Stimulated activated CD4-positive, alpha-beta T cell treated with anti-CD3 and anti-CD28 coated beads, Interleukin-4, amount 100 ng/mL, for 48 hours (primary cell): Measurements from ENCODE around the gene EIF4EBP2.

Source experiments
- DNase-seq, 2 donors: peaks; one replicate each; pipeline ENCODE4 v3.0.0-alpha.2; 2020; ENCODE audit warnings: low read depth in 2 of 2

Gene EIF4EBP2, protein sequence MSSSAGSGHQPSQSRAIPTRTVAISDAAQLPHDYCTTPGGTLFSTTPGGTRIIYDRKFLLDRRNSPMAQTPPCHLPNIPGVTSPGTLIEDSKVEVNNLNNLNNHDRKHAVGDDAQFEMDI

DNA sequence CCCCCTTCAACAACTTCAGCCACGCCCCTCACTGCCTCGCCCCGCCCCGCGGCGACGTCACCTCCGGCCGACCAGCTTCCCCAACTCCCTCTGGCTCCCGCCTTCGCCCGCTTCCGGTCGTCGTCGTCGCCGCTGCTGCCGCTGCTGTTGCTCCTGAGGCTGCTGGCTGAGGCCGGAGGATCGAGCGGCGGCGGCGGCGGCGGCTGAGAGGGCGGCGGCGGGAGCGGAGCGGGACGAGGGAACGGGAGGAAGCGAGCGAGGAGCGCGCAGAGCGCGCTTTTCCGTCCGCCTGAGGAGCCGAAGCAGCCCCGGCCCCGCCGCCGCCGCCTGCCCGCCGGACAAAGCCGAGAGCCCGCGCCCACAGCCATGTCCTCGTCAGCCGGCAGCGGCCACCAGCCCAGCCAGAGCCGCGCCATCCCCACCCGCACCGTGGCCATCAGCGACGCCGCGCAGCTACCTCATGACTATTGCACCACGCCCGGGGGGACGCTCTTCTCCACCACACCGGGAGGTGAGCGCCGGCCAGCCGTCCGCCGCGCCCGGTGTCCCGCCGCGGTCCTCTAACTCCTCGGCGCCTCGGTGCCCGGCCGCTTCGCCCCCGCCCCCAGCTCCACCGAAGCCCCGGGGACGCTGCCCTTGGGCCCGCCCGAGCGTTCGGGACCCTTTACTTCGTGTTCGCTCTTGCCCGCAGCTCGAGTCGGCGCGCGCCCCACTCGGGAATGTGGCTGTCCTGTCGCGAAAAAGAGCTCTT, at the start of gene EIF4EBP2:
Gene EIF4EBP2, plus strand, starts transcription at position 110 of the 751 bp plus-strand sequence. Its CDS starts 257 bp downstream, at position 367.
- peak; percentile 98 to 100 for DNase-seq

DNA sequence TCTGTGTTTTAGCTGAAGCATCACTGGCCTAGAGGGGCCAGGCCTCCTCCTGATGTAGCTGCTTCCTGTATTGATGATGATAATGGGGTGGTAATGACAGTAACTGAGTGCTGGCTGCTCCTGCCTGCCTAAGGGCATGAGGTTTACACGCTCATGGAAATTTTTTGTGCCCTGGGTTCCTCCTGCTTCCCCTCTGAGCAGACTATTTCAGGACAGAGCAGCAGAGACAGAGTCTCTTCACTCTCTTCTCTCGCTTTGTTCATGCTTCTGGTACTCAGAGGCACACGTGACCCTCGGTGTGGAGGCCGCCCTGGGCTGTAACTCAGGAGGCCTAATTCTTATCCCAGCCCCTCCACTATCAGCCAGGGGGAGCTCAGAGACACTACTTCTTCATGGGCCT, 49.4 kb upstream of the EIF4EBP2 start:
- DNase-seq: no peak

DNA sequence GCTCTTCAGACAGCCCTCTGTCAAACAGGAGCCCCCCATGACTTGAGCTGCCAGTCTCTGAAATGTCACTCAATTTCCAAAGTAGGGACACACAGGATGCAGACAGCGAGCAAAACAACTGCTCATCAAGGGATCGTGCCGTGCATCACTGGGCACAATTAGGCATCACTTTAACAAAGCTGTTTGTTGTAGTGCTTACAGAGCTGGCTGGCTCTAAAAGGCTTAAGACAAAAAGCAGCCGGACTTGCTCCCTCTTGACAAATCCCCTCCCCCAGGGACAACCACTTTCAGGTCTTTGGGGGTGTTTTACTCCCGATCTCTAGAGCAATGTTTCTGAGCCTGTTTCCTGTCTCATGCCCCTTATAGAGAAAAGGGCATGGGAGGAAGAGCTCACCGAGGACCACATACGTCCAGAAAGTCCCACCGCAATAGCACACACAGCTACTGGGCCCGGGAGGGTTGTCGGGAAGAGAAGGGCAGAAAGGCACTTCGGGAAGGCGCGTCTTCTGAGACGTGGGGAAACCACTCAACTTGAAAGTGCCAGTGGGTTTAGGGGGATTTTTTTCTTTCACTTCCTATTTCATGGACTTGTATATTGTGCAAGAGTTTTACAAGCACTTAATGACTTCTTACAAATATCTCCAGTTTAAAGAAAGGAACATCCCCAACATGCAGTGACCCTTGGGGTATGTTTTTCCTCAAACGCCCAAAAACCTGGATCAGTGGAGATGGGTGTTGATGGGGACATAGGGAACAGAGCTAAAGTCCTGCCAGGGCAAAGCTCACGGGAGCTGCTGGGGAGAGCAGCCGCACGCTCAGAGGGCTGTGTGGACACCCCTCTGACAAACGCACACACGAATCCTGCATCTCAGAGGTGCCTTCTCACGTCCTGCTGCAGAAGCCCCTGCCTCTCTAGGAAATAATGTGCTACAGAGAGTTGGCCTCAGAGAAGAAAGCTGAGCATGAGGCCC, 48.6 kb upstream of the EIF4EBP2 start:
- no peak for DNase-seq

DNA sequence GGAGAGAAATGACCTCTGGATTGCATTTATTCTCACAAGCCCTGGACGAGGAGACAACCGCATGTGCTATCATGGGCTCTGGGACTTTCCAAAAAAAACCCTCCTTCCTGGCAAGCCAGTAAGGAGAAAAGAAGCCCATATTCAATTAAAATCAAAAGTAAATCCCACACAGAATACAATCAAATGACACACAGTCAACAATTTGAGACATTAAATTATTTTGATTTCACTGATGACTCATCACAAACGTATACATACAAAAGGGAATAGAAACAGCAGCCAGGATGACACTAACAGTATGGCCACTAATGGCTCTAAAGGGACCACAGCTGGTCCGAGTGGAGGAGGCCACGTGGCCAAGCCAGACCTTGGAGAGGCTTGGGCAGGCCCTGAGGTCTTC, 46.4 kb upstream of the EIF4EBP2 start:
- DNase-seq: no peak

DNA sequence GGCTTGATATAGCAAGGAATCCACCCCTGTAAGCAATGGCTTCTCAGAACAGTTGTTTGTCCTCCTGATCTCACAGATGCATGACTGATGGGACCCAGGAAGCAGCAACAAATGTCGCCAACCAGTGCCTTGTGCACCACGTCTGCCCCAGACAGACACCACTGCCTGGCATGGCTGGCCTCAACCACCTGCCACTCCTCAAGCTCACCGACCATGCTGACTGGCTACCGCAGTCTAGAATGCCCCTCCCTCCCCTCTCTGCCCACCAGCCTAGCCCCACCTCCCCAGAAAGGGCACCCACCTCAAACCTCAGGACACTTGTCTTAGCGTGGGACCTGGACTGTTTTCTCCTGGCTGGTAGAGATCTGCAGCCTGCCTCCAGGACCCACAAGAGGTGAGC, 45.5 kb upstream of the EIF4EBP2 start:
- no peak for DNase-seq

DNA sequence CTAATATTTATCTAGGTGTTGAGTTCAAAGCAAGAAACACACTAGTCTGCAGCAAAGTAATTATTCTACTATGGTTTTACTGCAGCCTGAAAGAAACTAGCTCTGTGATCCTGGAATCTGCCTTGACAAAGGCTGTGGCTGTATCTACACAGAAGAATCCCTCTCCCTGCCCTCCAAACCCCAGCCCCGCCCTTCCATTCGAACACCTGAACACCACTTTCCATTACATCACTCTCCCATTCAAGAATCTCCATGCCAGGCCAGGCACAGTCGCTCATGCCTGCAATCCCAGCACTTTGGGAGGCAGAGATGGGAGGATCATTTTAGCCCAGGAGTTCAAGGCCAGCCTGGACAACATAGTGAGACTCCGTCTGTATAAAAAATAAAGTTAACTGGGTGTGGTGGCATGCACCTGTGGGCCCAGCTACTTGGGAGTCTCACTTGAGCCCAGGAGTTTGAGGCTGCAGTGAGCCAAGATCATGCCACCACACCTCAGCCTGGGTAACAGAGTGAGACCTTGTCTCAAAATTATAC, 44.9 kb upstream of the EIF4EBP2 start:
- DNase-seq: no peak

DNA sequence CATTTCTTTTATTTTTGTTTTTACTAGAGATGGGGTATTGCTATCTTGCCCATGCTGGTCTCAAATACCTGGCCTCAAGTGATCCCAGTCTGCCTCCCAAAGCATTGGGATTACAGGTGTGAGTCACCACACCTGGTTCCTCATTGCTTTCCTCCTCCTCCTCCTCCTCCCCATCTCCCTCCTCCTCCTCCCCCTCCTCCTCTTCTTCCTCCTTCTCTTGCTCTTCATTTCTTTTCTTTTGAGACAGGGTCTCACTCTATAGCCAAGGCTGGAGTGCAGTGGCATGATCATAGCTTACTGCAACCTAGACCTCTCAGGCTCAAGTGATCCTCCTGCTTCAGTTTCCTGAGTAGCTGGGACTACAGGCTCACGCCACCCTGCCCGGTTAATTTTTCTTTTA, 43.7 kb upstream of the EIF4EBP2 start:
- DNase-seq: no peak

DNA sequence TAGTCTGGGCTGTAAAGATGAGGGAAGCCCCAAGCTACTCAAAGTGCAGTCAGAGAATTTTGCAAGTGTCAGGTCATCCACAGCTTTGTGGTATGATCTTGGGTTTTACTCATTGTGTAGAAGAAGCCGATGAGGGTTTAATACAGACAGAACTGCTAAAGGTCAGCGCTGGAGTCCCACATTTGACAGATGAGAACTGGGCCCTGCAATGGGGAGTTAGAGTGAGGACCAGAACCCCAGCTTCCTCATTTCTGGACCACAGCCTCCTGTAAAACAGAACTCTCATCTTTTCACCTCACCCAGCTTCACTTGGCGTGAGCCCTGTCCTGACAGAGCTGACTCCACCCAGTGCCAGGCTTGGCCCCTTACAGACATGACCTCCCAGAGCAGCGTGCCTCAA, 41.6 kb upstream of the EIF4EBP2 start:
- no peak for DNase-seq

DNA sequence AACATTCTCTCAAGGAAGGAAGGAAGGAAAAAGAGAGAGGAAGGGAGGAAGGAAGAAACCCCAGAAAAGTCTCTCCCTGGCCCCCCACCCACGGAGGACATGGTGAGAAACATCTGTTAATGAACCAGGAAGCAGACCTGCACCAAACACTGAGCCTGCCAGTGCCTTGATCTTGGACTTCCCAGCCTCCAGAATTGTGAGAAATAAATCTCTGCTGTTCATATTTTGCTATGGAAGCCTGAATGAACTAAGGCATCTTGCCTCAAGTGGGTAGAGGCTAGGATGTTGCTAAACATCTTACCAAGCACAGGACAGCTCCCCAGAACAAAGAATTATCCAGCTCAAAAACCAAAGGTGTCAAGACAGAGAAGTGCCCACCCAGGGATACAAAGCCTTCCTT, 40.7 kb upstream of the EIF4EBP2 start:
- DNase-seq: no peak

DNA sequence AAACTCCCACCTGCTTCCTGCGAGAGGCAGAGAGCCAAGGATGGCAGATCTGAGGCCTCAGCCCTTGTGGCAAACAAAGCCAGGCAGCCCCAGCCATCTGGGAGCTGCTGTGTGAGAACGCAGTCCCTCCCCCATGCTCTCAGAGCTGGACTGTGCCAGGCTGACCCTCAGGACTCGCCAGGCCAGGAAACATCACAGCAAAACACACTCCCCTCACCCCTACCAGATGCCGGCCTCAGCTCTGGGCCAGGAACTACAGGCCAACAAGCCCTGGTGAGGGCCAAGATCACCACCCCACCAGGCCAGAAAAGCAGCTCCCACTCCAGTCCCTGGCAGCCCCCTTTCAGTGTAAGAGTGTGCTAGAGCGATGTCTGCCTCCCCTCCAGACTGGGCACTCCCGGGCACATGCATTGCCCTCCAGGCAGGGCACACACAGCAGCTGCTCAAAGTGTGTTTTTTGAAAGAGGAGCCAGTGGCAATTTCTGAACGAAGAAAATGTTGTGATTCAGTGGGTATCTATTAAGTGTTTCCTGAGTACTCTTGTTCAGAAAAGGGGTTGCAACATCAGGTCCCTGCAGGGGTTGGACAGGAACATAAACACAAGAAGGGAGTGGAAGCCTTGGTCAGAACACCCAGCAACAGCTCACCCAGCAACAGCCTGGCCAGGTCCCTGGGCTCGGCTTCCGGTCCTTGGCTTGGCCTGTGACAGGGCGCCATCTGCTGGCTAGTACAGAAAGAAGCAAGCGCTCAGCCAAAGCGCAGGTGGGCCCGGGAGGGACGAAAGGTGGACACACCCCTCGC, 39.8 kb upstream of the EIF4EBP2 start:
- peak; percentile 76 to 79 for DNase-seq

DNA sequence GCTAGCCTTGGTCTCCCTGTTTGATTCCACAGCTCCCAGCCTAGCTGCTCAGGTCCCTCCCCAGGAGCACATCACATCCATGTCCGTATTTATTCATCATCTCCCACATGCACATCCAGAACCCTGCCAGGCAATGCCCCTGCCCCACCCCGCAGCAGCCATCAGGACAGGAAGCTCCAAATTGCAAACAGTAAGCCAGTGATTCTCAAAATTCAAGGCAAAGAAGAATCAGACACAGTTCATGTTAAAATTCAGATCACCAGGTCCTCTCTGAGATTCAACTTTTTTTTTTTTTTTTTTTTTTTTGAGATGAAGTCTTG, 39.2 kb upstream of the EIF4EBP2 start:
- no peak for DNase-seq

DNA sequence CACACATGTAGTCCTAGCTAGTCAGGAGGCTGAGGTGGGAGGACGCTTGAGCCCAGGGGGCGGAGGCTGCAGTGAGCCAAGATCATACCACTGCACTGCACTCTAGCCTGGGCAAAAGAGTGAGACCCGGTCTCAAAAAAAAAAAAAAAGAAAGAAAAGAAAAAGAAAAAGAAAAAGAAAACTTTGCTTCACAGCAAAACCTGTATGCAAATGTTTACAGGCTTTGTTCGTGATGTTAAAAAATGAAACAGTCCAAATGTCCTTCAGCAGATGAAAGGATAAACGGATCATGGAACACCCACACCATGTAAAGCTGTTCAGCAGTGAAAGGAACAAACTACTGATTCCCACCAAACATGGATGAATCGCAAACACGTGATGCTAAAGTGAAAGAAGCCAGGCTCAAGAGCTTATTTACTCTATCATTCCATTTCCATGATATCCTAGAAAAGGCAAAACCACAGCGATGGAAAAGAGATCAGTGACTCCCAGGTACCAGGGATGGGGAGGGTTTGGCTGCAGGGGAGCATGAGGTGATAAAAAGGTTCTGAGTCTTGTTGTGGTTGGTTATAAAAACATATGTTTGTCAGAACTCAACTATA, 36.6 kb upstream of the EIF4EBP2 start:
- DNase-seq: no peak

DNA sequence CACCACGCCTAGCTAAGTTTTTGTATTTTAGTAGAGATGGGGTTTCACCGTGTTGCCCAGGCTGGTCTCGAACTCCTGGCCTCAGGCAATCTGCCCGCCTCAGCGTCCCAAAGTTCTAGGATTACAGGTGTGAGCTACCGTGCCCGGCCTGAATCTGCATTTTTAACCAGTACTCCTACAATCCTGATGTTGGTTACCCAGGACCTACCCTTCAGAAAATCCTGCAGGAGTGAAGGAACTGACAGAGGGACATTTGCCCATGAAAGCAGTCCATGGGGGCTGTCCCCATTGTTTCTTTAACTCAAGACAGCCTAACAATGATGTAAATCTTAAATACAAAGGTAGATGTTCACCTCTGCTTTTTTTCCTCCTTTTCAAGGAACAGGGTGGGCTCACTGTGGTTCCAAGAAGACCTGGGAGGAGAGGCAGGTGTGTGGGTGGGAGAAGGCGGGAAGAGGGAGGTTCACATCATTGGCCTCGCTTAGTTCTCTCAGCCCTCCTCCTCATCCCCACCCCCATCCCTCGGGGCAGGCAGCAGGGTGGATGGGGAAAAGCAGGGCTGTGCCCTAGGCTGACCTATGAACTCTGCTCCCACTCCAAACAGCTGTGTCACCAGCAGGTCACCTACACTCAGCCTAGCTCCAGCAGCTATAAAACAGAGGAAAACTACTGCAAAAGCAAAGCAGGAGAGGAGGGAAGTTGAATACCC, 35.0 kb upstream of the EIF4EBP2 start:
- DNase-seq: no peak

DNA sequence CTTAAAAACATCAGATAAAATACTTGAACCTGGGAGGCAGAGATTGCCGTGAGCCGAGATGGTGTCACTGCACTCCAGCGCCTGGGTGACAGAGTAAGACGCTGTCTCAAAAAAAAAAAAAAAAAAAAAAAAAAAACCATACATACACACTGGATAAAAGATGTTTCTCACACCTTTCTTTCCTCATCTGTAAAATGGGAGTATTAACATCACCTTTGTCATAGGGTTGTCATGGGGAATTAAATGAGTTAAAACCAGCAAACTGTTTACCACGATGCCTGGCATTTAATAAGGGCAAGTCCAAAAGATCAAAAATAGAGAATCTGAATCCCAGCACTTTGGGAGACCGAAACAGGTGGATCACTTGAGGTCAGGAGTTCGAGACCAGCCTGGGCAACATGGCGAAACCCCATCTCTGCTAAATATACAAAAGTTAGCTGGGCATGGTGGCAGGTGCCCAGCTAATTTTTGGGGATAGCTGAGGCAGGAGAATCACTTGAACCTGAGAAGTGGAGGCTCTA, 34.4 kb upstream of the EIF4EBP2 start:
- DNase-seq: no peak

DNA sequence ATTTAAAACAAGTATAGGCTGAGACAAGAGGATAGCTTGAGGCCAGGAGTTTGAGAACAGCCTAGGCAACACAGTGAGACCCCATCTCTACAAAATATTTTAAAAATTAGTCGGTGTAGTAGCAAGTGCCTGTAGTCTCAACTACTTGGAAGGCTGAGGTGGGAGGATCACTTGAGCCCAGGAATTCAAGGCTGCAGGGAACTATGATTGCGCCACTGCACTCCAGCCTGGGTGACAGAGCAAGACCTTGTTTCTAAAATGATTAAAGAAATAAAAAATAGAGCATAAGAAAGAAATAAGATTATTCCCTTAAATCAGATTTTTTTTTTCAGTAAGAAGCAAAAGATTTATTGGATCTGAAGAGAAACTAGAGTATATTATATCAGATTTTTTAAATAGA, 33.2 kb upstream of the EIF4EBP2 start:
- DNase-seq: no peak

DNA sequence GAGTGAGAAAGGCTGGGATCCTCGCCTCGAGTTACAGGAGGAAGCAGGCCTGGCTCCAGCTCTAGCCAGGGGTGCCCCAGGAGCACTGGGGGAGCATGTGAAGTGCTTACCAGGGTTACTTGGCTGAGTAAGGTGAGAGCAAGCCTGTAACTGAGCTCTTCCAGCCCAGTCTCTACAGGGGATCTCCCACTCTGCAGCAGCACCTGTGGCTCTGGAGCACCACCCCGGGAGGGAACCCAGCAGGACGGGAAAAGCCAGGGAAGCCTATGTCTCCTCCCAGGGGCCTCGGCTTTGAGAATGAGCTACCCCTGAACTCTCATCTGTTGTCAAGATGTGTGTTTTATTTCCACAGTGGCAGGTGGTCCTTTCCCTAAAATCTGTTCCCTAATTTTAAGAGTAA, 32.1 kb upstream of the EIF4EBP2 start:
- no peak for DNase-seq

DNA sequence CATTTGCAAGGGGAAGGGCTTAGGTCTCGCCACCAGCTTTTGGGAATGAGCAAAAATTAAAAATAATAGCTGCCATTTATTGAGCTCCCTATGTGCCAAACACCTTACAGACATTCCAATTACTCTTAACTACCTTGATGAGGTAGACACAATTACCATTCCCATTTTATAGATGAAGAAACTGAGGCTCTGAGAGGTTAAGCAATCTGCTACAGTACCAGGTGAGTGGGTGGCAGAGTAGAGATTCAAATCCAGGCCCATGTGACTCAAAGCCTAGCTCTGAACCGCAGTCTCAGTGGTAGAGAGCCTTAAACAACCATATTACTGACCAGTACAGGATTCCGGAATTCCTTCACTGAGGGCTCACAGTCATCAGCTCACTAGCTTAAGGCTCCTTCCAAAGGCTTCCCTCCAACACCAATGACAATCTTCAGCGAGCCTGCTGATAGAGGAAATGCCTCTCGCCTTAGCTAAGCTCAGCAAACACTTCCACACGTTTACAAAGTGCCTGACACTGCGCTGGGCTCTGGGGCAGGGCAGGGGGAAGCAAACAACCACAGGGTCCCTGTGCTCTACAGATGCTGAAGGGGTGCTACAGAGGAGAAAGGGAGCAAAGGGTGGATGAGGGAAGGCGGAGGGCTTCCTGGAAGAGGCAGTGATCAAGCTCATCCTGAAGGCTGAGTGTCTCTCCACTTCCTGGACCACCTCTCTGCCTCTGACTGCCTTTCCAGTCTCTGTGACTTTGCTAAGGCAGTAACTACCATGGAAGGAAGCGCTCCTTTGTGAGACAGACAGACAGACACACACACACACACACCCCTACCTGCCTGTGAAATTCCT, 28.9 kb upstream of the EIF4EBP2 start:
- no peak for DNase-seq

DNA sequence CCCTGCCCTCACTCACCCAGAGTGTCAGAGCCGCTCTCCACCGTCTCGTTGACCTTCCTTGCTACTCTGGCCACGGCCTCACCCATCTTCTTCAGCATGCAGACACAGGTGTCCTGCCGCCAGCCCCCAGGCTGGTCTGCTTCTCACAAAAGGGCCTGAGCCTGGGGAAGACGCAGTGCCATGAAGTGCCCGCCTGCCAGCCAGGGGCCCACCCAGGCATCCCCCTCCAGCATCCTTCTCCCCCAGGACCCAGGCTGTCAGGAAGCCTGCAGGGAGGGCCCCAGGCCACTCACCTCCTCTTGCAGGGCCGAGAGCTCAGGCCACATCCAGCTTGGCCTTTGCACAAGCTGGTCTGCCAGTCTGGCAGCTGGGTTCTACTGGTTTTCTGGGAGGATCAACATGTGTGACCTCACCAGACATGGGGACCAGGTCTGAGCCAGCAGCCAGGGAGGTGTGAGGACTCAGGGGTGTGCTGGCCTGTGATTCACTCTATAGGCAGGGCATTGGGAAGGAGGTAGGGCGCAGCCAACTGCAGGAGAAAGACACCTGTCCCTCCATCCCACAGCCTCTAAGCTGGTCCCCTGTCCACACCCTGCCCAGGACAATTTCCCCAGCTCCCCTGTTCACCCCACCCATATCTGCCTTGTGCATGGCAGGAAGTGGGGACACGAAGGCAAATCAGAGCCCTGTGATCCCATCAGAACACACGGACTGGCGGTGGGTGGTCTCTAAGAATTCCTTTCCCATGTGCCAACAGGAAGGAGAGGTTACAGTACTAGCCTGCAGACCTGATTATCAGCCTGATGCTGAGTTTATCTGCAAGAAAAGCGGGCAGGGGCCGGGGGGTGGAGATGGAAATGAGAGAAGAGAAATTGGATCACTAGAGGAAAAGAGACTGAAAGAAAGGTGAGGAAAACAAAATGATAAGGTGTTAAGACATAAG, 27.2 kb upstream of the EIF4EBP2 start:
- DNase-seq: no peak
